Inflammatory macrophage treated with lipopolysaccharide for 4 hours (primary cell): ENCODE results near the gene AASDHPPT.
"Not testable (repeated sequence)": the region's sequence is repeated elsewhere in the genome, so short reads cannot be mapped to it uniquely, and the experiment has no call there.

Source experiments
- DNase-seq: peaks from one replicate; pipeline ENCODE4 v3.0.0-alpha.2; 2020

AASDHPPT gene, protein sequence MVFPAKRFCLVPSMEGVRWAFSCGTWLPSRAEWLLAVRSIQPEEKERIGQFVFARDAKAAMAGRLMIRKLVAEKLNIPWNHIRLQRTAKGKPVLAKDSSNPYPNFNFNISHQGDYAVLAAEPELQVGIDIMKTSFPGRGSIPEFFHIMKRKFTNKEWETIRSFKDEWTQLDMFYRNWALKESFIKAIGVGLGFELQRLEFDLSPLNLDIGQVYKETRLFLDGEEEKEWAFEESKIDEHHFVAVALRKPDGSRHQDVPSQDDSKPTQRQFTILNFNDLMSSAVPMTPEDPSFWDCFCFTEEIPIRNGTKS

DNA sequence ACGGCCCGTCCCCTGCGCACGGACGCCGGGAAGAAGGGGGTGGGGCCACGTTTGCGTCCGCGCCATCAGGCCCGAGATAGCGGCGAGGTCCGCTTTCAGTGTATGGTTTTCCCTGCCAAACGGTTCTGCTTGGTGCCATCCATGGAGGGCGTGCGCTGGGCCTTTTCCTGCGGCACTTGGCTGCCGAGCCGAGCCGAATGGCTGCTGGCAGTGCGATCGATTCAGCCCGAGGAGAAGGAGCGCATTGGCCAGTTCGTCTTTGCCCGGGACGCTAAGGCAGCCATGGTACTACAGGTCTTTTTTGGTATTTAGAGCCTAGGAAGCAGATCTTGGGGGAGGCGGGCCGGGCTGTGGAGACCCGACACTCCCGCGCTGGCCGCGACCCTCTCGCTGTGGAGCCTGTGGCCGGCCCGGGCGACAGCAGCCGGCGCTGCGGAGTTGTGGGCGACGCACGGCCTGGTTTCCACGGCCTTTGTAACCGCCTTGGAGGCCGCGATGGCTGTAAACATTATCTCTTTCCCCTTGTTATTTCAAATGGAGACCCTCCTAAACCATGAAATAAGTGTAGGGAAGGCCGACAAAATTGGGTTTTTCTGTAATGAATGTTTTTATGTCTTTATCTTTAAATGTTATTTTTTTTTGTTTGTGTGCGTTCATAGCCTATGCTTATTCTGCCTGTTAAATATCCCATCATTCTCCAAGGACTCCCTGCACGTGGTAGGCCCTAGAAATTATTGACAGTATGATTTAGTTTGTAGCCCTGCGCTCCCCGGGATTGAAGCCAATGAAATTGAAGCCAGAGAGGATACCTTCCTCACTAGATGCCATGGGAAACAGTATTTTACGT, at the start of gene AASDHPPT:
TSS of gene AASDHPPT (plus strand) at position 54 of the 847 bp plus-strand sequence. CDS start at position 103, 49 bp downstream.
- peak; percentile 39 for DNase-seq

DNA sequence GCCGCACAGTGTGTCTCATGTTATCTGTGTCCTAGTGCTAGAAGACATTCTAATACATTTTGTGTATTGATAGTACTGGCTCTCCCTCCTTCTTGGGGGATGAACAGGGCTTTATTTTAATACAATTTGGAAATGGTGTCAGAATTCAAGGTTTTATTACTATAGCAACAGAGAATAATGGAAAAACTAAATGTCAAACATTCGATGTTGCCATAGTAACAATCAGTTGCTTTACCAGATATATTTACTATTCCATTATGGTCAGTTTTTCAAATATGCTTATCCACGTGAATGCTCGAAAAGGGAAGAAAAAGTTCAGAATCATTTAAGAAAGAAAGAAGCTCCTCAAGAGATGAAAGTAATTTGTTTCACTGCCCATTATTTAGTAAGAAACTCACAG, 46.9 kb upstream of the AASDHPPT start:
- DNase-seq = no peak

DNA sequence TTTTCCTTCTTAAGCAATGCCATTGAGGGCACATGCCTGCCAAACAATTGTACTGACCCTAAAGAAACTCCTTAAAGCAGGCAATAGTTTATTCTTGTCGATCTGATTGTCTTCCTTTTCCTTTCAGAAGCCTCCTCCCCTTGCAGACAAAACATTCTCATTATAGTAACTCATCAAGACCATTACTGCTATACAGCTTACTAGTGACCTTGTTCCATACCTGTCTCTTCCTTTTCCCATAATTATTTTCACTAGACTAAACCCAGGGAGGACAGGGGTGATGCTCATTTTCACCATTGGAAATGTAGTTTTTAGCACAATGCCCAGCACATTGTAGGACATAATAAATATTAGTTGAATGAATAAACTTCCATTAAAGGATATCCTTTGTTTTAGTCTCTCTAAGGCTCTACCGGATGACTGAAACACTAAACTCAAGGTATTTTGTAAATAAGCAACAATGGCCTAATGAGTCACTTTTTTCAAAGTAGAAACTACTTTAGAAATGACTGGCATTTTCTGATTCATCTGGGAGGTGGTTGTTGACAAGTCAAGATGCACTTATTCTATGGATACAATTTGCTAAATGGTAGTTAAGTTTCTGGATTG, 46.2 kb upstream of the AASDHPPT start:
- no peak for DNase-seq

DNA sequence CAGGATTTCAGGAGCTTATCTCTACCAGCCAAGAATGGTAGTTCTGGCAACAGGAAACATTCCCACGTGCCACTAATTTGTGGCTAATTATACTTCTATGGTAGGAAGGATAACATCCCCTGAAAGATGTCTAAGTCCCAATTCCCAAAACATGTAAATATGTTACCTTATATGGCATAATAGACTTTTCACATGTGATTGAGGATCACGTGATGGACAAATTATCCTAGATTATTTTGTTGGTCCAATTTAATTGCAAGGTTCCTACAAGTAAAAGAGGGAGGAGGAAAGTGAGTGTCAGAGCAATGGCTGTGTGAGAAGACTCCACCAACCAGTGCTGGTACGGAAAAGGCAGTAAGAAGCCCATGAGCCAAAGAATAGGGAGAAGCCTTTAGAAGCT, 45.5 kb upstream of the AASDHPPT start:
- DNase-seq = no peak

DNA sequence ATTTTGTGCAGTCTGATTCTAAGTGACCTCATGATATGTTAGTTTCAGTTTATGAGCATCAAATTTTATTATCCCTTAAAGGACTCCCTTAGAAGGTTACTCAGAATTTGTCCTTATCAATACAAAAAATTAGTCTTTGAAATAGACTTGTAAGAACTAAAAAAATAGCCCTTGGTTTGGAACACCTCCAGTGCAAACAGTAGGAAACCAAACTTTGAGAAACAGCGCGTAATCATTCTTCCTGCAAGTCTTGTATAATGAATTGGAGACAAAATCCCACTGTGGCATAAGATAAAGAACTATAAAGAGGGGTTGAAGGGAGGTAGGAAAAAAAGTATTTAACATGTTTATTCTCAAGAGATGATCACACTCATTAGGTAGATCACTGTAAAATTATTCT, 44.6 kb upstream of the AASDHPPT start:
- DNase-seq = no peak

DNA sequence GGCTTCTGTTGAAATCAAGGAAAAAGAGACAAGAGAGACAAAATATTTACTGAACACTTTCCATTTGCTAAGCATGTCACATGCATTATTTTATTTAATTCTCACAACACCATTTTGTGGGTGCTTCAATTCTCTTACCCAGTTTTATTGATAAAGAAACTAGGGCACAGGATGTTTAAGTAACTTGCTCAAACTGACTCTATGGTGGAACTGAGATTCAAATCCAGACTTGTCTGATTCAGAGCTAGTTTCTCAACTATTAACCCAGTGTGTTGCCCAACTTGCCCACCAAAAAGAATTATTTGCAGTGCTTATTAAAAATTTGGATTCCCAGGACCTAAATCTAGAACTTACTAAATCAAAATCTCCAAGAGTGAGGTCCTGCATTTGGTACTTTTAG, 33.9 kb upstream of the AASDHPPT start:
- no peak for DNase-seq

DNA sequence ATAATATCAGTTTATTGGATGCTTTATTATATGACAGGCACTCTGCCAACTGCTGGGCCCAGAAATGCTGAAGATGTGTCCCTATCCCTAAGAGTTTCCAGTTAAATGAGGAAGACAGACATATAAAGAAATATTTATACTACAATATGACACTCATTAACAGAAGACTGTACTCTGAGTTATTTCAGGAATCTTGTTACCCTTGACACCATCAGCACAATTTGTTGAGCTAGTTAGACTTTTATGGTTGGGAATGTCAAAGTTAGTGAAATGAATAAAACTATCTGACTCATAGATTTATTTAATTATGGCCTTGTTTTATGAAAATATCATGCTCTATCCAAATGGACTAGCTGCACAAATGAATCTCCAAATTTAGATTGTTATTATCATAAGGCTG, 29.8 kb upstream of the AASDHPPT start:
- DNase-seq = no peak

DNA sequence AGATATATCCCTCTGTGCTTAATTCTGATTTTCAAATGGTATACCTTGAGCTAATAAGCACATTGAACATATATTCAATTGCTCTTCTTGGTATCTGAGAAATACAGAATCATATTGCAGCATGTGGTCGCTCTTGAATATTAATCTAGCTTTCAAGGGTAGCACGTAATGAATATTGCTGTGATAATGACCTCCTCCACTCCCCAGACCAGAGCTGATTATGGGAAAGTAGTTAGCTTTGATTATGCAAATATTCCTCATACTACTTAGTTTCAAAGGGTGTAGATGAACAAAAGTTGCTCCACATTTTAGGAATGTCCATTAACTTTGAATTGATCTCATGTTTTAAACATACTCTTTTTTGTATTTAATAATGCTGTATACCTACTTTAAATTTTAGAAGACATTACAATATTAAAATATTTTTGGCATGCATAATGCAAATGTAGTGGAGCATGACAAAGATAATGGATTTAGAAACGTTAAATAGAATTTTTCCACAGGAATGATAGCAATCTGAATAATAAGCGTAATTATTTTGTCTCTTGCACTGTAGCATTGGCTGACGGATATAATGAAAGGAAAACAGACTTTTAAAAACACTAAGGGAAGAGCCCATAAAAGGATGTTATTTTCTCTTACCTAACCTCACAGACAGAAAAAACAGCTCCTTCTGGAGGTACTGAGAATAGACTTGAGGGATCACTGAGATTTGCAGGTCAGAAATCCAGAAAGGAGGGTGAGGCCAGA, 27.6 kb upstream of the AASDHPPT start:
- no peak for DNase-seq

DNA sequence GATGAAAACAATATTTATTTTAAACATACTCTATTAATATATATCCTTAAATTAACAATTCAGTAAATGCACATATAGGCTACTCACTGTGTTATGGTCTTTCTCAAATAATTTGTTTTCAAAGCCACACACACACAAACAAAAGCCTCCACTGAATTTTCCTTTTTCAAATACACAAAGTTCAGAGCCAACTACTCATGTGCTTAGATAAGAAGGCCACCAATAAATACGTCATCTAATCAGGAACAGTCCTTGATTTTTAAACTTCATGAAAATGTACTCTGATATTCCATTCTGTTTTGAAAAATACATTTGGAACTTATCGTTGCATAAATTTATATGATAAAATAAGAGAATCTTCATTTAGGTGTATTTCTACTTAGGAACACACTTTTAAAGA, 26.4 kb upstream of the AASDHPPT start:
- no peak for DNase-seq

DNA sequence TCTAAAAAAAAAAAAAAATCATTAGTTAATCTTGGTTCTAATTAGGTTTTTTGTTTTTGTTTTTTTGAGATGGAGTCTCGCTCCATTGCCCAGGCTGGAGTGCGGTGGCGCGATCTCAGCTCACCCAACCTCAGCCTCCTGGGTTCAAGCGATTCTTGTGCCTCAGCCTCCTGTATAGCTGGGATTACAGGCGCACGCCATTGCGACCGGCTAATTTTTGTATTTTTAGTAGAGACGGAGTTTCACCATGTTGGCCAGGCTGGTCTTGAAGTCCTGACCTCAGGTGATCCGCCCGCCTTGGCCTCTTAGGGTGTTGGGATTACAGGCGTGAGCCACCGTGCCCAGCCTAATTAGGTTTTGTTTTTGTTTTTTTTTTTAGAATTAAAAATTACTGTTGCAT, 19.1 kb upstream of the AASDHPPT start:
- DNase-seq = not testable (repeated sequence)

DNA sequence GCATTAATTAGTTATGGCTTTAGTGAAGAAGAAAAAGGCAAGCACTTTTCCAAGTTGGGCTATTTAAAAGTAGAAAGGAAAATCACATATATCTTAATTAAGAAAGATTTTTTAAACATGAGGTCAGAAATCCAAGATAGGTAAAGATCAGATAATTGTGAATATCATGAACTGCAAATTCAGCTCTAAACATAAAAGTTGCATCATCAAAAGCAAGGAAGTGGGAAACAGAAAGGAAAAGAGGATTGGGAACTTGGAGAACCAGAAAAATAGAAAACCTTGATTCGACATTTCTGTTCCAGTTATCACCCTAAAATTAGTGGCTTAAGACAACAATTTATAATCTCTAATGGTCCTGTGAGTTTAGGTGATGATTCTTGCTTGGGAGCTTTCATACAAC, 17.8 kb upstream of the AASDHPPT start:
- no peak for DNase-seq

DNA sequence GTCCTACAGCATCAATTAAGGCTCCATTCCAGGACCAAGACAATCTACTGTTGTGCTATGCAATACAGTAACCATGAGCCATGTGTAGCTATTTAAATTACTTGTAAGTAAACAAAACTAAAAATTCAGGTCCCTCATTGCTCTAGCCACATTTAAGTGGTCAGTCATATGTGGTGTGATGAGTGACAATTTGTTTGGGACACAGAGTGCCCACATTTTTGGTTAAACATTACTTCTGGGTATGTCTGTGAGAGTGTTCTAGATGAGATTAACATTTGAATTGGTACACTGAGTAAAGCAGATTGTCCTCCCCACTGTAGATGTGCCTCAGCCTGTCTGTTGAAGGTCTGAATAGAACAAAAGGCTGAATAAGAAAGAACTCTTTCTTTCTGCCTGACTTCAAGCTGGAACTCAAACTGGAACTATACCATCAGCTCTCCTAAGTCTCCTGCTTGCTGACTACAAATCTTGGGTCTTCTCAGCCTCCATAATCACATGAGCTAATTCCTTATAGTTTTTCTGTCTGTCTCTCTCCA, 16.1 kb upstream of the AASDHPPT start:
- no peak for DNase-seq

DNA sequence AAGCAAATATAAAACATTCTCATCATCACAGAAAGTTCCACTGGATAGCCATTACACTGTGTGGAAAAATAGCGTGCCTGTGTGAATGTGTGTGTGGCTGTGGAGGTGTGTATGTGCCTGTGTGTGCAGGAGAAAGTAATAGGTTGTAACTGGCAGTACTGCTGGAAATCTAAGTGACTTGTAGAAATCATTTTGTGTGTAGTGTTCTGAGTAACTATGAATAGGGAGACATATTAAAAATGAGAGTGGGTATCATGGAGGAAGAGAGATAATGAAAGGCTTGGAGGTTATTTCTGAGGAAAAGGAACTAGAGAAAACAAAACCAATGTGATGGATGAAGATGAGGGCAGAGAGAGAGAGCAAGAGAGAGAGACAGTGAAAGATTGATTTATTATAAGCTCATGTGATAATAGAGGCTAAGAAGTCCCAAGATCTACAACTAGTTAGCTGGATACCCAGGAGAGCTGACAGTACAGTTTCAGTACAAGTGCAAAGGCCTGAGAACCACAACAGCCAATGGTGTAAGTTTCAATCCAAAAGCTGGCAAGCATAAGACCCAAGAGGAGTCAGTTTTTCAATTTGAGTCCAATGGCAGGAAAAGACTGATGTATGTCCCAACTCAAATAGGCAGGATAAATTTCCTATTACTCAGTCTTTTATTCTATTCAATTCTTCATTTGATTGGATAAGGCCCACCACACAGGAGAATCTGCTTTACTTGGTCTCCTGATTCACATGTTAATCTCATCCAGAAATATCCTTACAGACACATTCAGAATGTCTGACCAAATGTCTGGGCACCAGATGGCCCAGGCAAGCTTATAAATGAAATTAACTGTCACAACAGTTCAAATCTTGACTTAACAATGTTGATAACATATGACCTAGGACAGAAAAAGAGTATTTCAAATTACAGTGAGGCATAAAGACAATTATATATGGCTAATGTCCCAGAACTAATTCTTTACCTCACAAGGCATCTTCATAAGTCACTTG, 15.2 kb upstream of the AASDHPPT start:
- DNase-seq = no peak

DNA sequence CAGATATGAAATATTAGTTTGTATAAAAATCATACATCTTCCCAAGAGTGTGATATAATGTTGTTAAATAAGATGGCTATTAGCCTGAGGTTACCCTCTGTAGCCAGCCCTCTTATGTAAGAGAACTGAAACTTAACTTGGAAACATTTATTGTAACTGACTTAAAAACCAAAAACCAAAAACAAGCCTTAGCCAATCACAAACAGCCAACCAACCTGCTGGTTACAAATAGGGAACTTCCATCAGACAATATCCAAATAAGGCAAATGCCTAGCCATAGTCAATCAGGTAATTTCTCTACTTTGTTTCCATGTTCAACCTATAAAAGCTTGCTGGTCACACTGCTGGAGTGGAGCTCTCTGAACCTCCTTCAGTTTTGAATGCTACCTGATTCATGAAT, 14.5 kb upstream of the AASDHPPT start:
- no peak for DNase-seq

DNA sequence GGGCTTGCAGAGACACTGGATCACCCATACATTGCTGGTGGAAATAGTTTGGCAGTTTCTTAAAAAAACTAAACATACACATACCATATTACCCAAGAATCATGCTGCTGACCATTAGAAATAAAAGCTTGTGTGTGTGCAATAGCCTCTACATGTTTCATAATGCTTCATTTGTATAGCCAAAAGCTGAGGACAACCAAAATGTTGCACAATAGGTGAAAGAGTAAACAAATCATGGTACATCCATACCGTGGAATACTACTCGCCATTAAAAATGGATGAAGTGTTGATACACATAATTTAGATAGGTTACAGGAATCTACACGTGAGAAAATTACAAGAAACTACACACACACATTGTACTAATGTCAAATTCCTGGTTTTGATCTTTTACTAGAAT, 6.9 kb upstream of the AASDHPPT start:
- DNase-seq = peak; percentile 34

DNA sequence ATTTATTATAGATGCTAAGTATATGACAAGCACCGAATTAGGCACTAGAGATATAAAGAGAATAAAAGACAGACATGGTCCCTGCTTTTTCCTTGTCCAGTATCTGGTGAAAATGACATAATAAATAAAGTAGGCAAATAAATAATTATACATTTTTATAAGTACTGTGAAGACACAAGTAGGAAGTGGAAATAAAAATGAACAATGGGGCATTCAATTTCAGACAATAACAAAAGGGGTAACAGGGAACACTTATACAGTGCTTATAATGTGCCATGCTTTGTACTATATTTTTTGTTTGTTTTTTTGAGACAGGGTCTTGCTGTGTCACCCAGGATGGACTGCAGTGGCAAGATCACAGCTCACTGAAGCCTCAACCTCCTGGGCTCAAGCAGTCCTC, 4.7 kb upstream of the AASDHPPT start:
- DNase-seq = no peak

DNA sequence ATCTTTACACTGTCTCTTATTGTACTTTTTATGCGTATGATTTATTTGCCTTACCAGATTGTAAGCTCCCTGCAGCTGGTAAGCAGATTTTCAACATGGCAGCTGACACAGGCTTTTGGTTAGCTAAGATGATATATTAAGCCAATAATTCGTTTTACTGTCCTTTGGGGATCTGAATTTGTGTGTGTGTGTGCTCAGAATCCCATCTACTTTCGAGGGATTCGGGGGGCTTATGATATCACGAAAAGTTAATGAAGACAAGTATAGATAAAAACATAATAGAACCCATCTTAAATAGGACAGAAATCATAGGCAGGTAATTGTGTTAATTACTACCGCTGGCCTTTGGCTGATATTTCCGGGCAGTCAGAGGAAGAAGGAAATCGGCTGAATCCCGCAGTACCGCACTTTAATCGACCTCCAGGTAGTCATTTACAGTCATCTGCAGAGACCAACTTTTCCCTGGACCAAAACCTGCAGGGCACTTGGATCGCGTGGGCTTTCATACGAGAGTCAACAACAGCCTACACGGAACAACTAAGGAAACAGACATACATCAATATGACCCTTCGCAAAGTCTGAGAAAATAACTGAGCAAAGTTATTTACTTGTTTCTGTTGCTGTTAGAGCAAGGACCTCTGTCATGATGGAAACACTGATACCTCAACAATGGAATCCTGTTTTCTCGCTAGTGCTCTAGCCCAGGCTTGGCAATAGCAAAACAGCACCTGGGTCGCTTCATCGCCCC, 1.1 kb upstream of the AASDHPPT start:
- peak; percentile 7 for DNase-seq

DNA sequence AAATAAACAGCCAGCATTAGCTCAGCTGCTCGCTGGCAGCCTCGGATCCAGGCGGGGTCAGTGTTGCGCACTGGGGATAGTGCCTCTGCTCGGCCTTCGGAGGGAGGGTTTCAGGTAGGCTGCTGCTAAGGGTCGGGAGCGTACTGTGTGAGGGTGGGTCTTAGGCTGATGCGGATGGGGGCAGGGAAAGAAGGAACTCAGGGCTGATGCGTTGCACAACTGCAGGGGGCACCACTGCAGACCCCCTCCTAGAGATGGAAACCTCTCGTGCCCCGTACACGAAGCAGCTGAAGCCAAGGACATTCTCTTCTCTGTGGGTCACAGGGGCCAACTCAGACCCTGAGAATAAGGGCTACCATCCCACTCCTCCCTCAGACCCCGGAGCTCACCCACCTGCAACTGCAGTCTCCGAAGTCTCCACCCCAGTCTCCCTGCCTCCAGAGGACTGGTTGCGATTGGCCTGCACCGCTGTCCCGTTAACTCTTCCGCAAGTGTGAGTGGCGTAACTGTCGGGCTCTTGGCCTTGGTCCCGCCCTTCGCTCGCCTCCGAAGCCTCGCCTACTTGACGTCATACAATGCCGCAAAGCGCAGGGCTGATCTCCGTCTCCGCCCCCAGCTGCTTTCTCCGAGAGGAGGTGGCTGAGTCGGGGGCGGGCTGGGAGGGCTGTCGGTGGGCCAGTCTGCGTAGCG, 398 bp upstream of the AASDHPPT start, which contains the start of gene KBTBD3:
TSS of gene KBTBD3 (minus strand) at position 429 of the 690 bp plus-strand sequence. CDS start 18,250 bp downstream, outside the sequence.
- DNase-seq = peak; percentile 99

DNA sequence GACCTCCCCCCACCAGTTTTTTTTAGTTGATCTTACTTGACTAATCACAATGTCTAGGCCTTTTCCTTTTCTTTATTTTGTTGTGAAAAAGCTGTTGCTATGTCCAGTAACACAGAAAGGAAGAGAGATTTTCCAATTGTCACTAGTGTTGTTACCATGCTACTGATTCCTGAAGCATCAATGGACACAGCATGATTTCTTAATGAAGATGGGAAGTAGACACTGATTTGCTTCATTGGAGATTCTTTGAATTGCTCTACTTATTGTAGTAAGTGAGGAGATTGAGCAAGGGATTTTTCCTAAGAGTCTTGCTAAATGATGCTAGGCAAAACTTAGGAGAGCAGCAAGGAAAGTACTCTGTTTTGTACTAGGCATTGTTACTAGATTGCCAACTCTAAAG, 4.6 kb downstream of the AASDHPPT start:
- DNase-seq = no peak

DNA sequence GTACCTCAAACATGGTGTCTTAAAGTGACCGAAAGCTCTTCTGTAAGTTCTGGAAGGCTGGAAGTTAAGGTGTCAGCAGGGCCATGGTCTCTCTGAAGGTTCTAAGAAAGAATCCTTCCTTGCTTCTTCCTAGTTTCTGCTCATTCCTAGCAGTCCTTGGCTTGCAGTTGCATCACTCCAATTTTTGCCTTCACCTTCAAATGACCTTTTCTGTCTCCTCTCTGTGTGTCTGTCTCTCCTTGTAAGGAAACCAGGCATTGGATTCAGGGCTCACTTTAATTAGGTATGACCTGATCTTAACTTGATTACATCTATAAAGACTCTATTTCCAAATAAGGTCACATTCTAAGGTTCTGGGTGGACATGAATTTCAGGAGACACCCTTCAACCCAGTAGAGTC, 8.7 kb downstream of the AASDHPPT start:
- no peak for DNase-seq
